HL-60 (cell line): Measurements from ENCODE around the gene SPOCK3.

Experiments
- CTCF ChIP-seq: IDR thresholded peaks from one replicate; pipeline ENCODE4 v1.5.1; 2011; ENCODE audit warnings: low read length, control low read depth, inconsistent platforms; ENCODE audit not compliant: insufficient read depth
- GABPA ChIP-seq: IDR thresholded peaks from 2 replicates; pipeline ENCODE4 v1.6.1; 2012; ENCODE audit warnings: low read depth
- POLR2AphosphoS5 ChIP-seq: IDR thresholded peaks from 2 replicates; pipeline ENCODE4 v1.6.1; 2012; ENCODE audit warnings: low read depth
- REST ChIP-seq: IDR thresholded peaks from 2 replicates; pipeline ENCODE4 v1.6.1; 2012; ENCODE audit warnings: low read depth; ENCODE audit not compliant: insufficient replicate concordance

- TF ChIP-seq CTCF (no peak), POLR2AphosphoS5 (no peak), GABPA (no peak), REST (no peak)
These were observed 546.5 kb downstream of the SPOCK3 start for GRCh38 chr4:166687828-166688227.
